A549 (cell line): ENCODE data around the gene IFNB1.

Experiments used
- EHF ChIP-seq: fragments of 250-450 bp; sonication (Bioruptor Pico); IDR thresholded peaks from 2 replicates; pipeline ENCODE4 v1.5.0; 2020; ENCODE audit warnings: mild to moderate bottlenecking
- EP300 ChIP-seq, 2 experiments: fragments of >200 bp; sonication (Bioruptor Twin); formaldehyde crosslinking; IDR thresholded peaks; 2 replicates in 1 of 2; 3 replicates in 1 of 2; pipeline ENCODE4 v1.6.1; 2016 to 2017
- FOXS1 ChIP-seq: fragments of 250-450 bp; sonication (Bioruptor Pico); IDR thresholded peaks from 2 replicates; pipeline ENCODE4 v1.5.0; 2020; ENCODE audit warnings: mild to moderate bottlenecking, moderate library complexity
- KDM1A ChIP-seq: fragments of 200-600 bp; sonication (generic); IDR thresholded peaks from 2 replicates; pipeline ENCODE4 v1.6.1; 2016; ENCODE audit warnings: low read depth, mild to moderate bottlenecking
- PHF8 ChIP-seq: fragments of 200-600 bp; sonication (generic); IDR thresholded peaks from 2 replicates; pipeline ENCODE4 v1.6.1; 2016; ENCODE audit warnings: low read depth, mild to moderate bottlenecking, antibody characterized with exemption, moderate library complexity, borderline replicate concordance
- POLR2A ChIP-seq: IDR thresholded peaks from 2 replicates; pipeline ENCODE4 v1.6.1; 2012; ENCODE audit warnings: mild to moderate bottlenecking, low read length
- RCOR1 ChIP-seq: fragments of 150-350 bp; IDR thresholded peaks from 2 replicates; pipeline ENCODE4 v1.6.1; 2014; ENCODE audit warnings: antibody characterized with exemption, low read length, low read depth
- RFX5 ChIP-seq: fragments of 450-650 bp; IDR thresholded peaks from 2 replicates; pipeline ENCODE4 v1.7.1; 2014; ENCODE audit warnings: antibody characterized with exemption, mild to moderate bottlenecking, moderate library complexity
- ZFP36 ChIP-seq: fragments of 450-650 bp; IDR thresholded peaks from 2 replicates; pipeline ENCODE4 v1.6.1; 2014; ENCODE audit warnings: borderline replicate concordance; ENCODE audit not compliant: partially characterized antibody
- TF ChIP-seq, protein P1 (sequence below): fragments of 200-600 bp; sonication (generic); IDR thresholded peaks from 2 replicates; pipeline ENCODE4 v1.6.1; 2016; ENCODE audit warnings: antibody characterized with exemption, mild to moderate bottlenecking, moderate library complexity
- TF ChIP-seq, protein P2 (sequence below): fragments of >200 bp; sonication (Bioruptor Twin); formaldehyde crosslinking; IDR thresholded peaks from 3 replicates; pipeline ENCODE4 v1.5.1; 2016

DNA sequence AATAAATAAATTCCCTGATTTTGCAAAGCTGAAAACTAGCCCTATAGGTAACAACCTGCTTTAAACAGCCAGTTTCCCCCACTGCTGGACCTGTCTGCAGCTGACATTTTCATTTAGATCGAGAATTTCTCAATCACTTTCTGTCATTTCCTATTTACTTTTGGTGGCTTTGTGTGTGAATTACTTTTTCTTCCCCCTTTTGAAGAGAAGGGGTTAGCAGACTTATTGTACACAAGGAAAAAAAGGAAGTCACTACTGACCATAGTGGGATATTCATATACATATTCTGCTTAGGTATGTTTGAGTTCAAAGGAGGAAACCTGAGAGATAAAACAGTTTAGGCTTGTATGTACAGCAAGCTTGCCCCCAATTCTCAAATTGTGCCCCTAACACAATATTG is 27.0 kb upstream of the IFNB1 start:
- TF ChIP-seq FOXS1 (CRISPR knock-in tag) = no peak
- TF ChIP-seq, protein P1, sequence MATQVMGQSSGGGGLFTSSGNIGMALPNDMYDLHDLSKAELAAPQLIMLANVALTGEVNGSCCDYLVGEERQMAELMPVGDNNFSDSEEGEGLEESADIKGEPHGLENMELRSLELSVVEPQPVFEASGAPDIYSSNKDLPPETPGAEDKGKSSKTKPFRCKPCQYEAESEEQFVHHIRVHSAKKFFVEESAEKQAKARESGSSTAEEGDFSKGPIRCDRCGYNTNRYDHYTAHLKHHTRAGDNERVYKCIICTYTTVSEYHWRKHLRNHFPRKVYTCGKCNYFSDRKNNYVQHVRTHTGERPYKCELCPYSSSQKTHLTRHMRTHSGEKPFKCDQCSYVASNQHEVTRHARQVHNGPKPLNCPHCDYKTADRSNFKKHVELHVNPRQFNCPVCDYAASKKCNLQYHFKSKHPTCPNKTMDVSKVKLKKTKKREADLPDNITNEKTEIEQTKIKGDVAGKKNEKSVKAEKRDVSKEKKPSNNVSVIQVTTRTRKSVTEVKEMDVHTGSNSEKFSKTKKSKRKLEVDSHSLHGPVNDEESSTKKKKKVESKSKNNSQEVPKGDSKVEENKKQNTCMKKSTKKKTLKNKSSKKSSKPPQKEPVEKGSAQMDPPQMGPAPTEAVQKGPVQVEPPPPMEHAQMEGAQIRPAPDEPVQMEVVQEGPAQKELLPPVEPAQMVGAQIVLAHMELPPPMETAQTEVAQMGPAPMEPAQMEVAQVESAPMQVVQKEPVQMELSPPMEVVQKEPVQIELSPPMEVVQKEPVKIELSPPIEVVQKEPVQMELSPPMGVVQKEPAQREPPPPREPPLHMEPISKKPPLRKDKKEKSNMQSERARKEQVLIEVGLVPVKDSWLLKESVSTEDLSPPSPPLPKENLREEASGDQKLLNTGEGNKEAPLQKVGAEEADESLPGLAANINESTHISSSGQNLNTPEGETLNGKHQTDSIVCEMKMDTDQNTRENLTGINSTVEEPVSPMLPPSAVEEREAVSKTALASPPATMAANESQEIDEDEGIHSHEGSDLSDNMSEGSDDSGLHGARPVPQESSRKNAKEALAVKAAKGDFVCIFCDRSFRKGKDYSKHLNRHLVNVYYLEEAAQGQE = no peak
- TF ChIP-seq POLR2A = no peak
- TF ChIP-seq, protein P2, sequence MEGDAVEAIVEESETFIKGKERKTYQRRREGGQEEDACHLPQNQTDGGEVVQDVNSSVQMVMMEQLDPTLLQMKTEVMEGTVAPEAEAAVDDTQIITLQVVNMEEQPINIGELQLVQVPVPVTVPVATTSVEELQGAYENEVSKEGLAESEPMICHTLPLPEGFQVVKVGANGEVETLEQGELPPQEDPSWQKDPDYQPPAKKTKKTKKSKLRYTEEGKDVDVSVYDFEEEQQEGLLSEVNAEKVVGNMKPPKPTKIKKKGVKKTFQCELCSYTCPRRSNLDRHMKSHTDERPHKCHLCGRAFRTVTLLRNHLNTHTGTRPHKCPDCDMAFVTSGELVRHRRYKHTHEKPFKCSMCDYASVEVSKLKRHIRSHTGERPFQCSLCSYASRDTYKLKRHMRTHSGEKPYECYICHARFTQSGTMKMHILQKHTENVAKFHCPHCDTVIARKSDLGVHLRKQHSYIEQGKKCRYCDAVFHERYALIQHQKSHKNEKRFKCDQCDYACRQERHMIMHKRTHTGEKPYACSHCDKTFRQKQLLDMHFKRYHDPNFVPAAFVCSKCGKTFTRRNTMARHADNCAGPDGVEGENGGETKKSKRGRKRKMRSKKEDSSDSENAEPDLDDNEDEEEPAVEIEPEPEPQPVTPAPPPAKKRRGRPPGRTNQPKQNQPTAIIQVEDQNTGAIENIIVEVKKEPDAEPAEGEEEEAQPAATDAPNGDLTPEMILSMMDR = no peak
- no peak for TF ChIP-seq RCOR1
- TF ChIP-seq RFX5 = no peak
- TF ChIP-seq EHF = no peak
- TF ChIP-seq EP300 (IDR thresholded peaks at IDR 0.05) = no peak
- TF ChIP-seq PHF8 = no peak
- TF ChIP-seq KDM1A = no peak
- no peak for TF ChIP-seq ZFP36
